SK-N-SH (cell line): ENCODE data around the gene SYT1. TPM values are rescaled to one million over a fixed set of nuclear protein-coding genes. Genes with fewer than 3 reads are reported as not detected.

ENCODE experiments used
- CTCF ChIA-PET: fragments of 300-600, 350-600 bp; formaldehyde crosslinking; extraction: SDS; loops from one replicate; lab custom pipeline; 2021; lab: Yijun Ruan, JAX
- POLR2A ChIA-PET: fragments of 350-600 bp; sonication (Branson Sonifier 250); formaldehyde crosslinking; extraction: SDS; loops from one replicate; lab custom pipeline; 2020; ENCODE audit warnings: antibody characterized with exemption, inconsistent platforms; lab: Yijun Ruan, JAX
- DNase-seq: peaks from one replicate; pipeline ENCODE4 v3.0.0; 2012
- H2AFZ ChIP-seq: fragments of 200-600 bp; sonication (generic); 2 replicates; pipeline ENCODE4 v1.8.1; 2016; ENCODE audit warnings: antibody characterized with exemption, mild to moderate bottlenecking, low read depth
- H3F3A ChIP-seq: fragments of 200-600 bp; sonication (generic); replicated peaks from 2 replicates; pipeline ENCODE3; 2016; ENCODE audit warnings: antibody characterized with exemption, mild to moderate bottlenecking; ENCODE audit not compliant: insufficient read depth
- H3K27ac ChIP-seq, 2 experiments: fragments of 200-500 bp in 1 of 2; fragments of 200-600 bp in 1 of 2; sonication (Bioruptor generic) in 1 of 2; sonication (generic), shearing (Covaris generic) in 1 of 2; 2 replicates each; pipeline versions ENCODE4 v1.5.1 to v1.6.1; 2014 to 2016; ENCODE audit warnings: low read depth in 2 of 2, inconsistent platforms in 1 of 2, low read length in 1 of 2, mild to moderate bottlenecking in 1 of 2, mixed read lengths in 1 of 2
- H3K27me3 ChIP-seq: fragments of 200-600 bp; sonication (generic), shearing (Covaris generic); 2 replicates; pipeline ENCODE4 v1.6.1; 2016; ENCODE audit warnings: mixed run types; ENCODE audit not compliant: insufficient read depth
- H3K36me3 ChIP-seq, 2 experiments: fragments of 200-500 bp in 1 of 2; fragments of 200-600 bp in 1 of 2; sonication (Bioruptor generic) in 1 of 2; sonication (generic) in 1 of 2; replicated peaks in 1 of 2; 2 replicates each; pipeline versions ENCODE3 to v1.5.1; 2014 to 2016; ENCODE audit warnings: low read length in 1 of 2, mild to moderate bottlenecking in 1 of 2; ENCODE audit not compliant: insufficient read depth in 2 of 2, control insufficient read depth in 1 of 2
- H3K4me1 ChIP-seq, 2 experiments: fragments of 200-500 bp in 1 of 2; fragments of 200-600 bp in 1 of 2; sonication (Bioruptor generic) in 1 of 2; sonication (generic), shearing (Covaris generic) in 1 of 2; 2 replicates each; pipeline versions ENCODE4 v1.5.1 to v1.6.1; 2014 to 2016; ENCODE audit warnings: low read depth in 1 of 2, low read length in 1 of 2, mixed run types in 1 of 2; ENCODE audit not compliant: insufficient read depth in 2 of 2, control insufficient read depth in 1 of 2
- H3K4me2 ChIP-seq: fragments of 200-600 bp; sonication (generic), shearing (Covaris generic); 2 replicates; pipeline ENCODE4 v1.6.1; 2017; ENCODE audit warnings: mixed run types
- H3K4me3 ChIP-seq, 2 experiments: fragments of 200-500 bp in 1 of 2; fragments of 200-600 bp in 1 of 2; sonication (Bioruptor generic) in 1 of 2; sonication (generic), shearing (Covaris generic) in 1 of 2; 2 replicates each; pipeline versions ENCODE4 v1.5.1 to v1.8.1; 2014 to 2016; ENCODE audit warnings: low read depth in 2 of 2, inconsistent platforms in 1 of 2, low read length in 1 of 2, mild to moderate bottlenecking in 1 of 2, mixed read lengths in 1 of 2, moderate library complexity in 1 of 2
- H3K79me2 ChIP-seq: fragments of 200-600 bp; sonication (generic); 2 replicates; pipeline ENCODE4 v1.8.1; 2017; ENCODE audit warnings: mild to moderate bottlenecking; ENCODE audit not compliant: insufficient read depth
- H3K9ac ChIP-seq: fragments of 200-600 bp; sonication (generic); 2 replicates; pipeline ENCODE4 v1.6.1; 2017; ENCODE audit warnings: mixed run types
- H3K9me2 ChIP-seq: fragments of 200-600 bp; sonication (generic); 2 replicates; pipeline ENCODE4 v1.6.1; 2017; ENCODE audit warnings: mixed run types
- H3K9me3 ChIP-seq: fragments of 200-600 bp; sonication (generic); 2 replicates; pipeline ENCODE4 v1.6.1; 2017; ENCODE audit warnings: mixed run types, mild to moderate bottlenecking, moderate library complexity
- H4K20me1 ChIP-seq: fragments of 200-600 bp; sonication (generic); 2 replicates; pipeline ENCODE4 v1.6.1; 2017; ENCODE audit warnings: mild to moderate bottlenecking, mixed run types; ENCODE audit not compliant: insufficient read depth
- CHD2 ChIP-seq: fragments of 150-350 bp; IDR thresholded peaks from 2 replicates; pipeline ENCODE4 v1.6.1; 2018; ENCODE audit warnings: low read length; ENCODE audit not compliant: partially characterized antibody
- CTCF ChIP-seq: fragments of 200-600 bp; sonication (generic); IDR thresholded peaks from 2 replicates; pipeline ENCODE4 v1.6.1; 2017; ENCODE audit warnings: antibody characterized with exemption, mild to moderate bottlenecking, moderate library complexity
- EZH2phosphoT487 ChIP-seq: fragments of 200-600 bp; sonication (generic); IDR thresholded peaks from 2 replicates; pipeline ENCODE4 v1.6.1; 2017; ENCODE audit warnings: low read depth, mixed run types, mild to moderate bottlenecking, antibody characterized with exemption, moderate library complexity, borderline replicate concordance
- FOXJ3 ChIP-seq: sonication (generic); formaldehyde crosslinking; IDR thresholded peaks from 2 replicates; pipeline ENCODE4 v1.5.1; 2020; ENCODE audit warnings: mild to moderate bottlenecking, missing genetic modification reagents
- FOXM1 ChIP-seq: IDR thresholded peaks from 2 replicates; pipeline ENCODE4 v1.4.0; 2012; ENCODE audit warnings: low read depth, mild to moderate bottlenecking
- GATA2 ChIP-seq: sonication (generic); formaldehyde crosslinking; IDR thresholded peaks from 2 replicates; pipeline ENCODE4 v1.5.0; 2020; ENCODE audit warnings: mild to moderate bottlenecking, missing genetic modification reagents
- JUND ChIP-seq: IDR thresholded peaks from 2 replicates; pipeline ENCODE4 v1.4.0; 2012
- MAX ChIP-seq: IDR thresholded peaks from 2 replicates; pipeline ENCODE4 v1.4.0; 2012; ENCODE audit warnings: low read depth
- MEF2A ChIP-seq: IDR thresholded peaks from 2 replicates; pipeline ENCODE4 v1.4.0; 2012; ENCODE audit warnings: low read depth, borderline replicate concordance
- MXI1 ChIP-seq: IDR thresholded peaks from 2 replicates; pipeline ENCODE4 v1.6.1; 2012; ENCODE audit warnings: mild to moderate bottlenecking, low read depth, low read length, improper control_type of control experiment
- NFIC ChIP-seq: IDR thresholded peaks from 2 replicates; pipeline ENCODE4 v1.4.0; 2012; ENCODE audit warnings: borderline replicate concordance
- PBX3 ChIP-seq: IDR thresholded peaks from 2 replicates; pipeline ENCODE4; 2012
- RAD21 ChIP-seq: IDR thresholded peaks from 2 replicates; pipeline ENCODE4 v1.6.1; 2012; ENCODE audit warnings: mild to moderate bottlenecking, low read length
- RCOR1 ChIP-seq: fragments of 150-350 bp; IDR thresholded peaks from 2 replicates; pipeline ENCODE4 v1.6.1; 2017; ENCODE audit warnings: antibody characterized with exemption, low read length
- REST ChIP-seq: IDR thresholded peaks from 2 replicates; pipeline ENCODE4 v1.6.1; 2012; ENCODE audit warnings: mild to moderate bottlenecking, low read depth, low read length, moderate library complexity
- RFX5 ChIP-seq: IDR thresholded peaks from 2 replicates; pipeline ENCODE4 v1.6.1; 2012; ENCODE audit warnings: mild to moderate bottlenecking, improper control_type of control experiment, low read length
- SMC3 ChIP-seq: IDR thresholded peaks from 2 replicates; pipeline ENCODE4 v1.6.1; 2012; ENCODE audit warnings: low read depth, low read length, improper control_type of control experiment
- TCF12 ChIP-seq: IDR thresholded peaks from 2 replicates; pipeline ENCODE4 v1.4.0; 2012
- TEAD4 ChIP-seq: IDR thresholded peaks from 2 replicates; pipeline ENCODE4 v1.4.0; 2012; ENCODE audit warnings: mild to moderate bottlenecking, borderline replicate concordance; ENCODE audit not compliant: insufficient read depth
- YY1 ChIP-seq: IDR thresholded peaks from 2 replicates; pipeline ENCODE4 v1.4.0; 2012; ENCODE audit warnings: low read depth, mild to moderate bottlenecking
- WGBS: methylation state at CpG from one replicate; pipeline ENCODE4 v1.1.6; 2017; ENCODE audit warnings: low lambda C conversion rate; 5-methylcytosine and 5-hydroxymethylcytosine counted together
- polyA plus RNA-seq, 3 experiments: library from polyadenylated mRNA; depleted of rRNA; stranded (reverse); fragments of >200 nt; gene quantifications; 2 replicates each; pipeline ENCODE4 v1.2.3, GENCODE V29; 2012

Gene SYT1
- polyA plus RNA-seq, 1 of the 3 experiments (the other 2 are of a cell fraction) = 12.7 TPM

- Histone ChIP-seq H2AFZ (no peak overlapping the region), H4K20me1 (no peaks in the 10 kb centered on the region), H3F3A (peaks cover 10% of the 10 kb centered on the region), H3K4me3 (no peak overlapping the region), H3K27me3 (no peaks in the 10 kb centered on the region), H3K4me2 (no peak overlapping the region), H3K79me2 (no peaks in the 10 kb centered on the region; the same call in 1 of the 2 replicates), H3K27ac (no peak overlapping the region), H3K9me2 (no peaks in the 10 kb centered on the region), H3K4me1 (peaks cover 0 to 13% of the 10 kb centered on the region in 2 experiments; a peak in 2 of 4 replicates), H3K9me3 (no peaks in the 10 kb centered on the region), H3K36me3 (peaks cover 0 to 22% of the 10 kb centered on the region in 2 experiments), H3K9ac (no peak overlapping the region)
- TF ChIP-seq RAD21 = no peak
- no peak for TF ChIP-seq REST
- no peak for TF ChIP-seq MEF2A
- no peak for TF ChIP-seq YY1
- no peak for TF ChIP-seq FOXJ3 (CRISPR knock-in tag)
- no peak for TF ChIP-seq CHD2
- no peak for TF ChIP-seq PBX3
- no peak for TF ChIP-seq MAX
- no peak for TF ChIP-seq TCF12
- POLR2A ChIA-PET = no interaction called here
- CTCF ChIA-PET = no interaction called here
- DNase-seq = no peak
- WGBS = 97% methylated on average over 2 of the region's 2 CpGs
These were observed 96.6 kb downstream of the SYT1 start for GRCh38 chr12:78961171-78961570.

- 31% methylated on average over 1 of the region's 1 CpG for WGBS
- peak overlapping the region in 1 of 2 experiments; percentile 48; a peak in 2 of 4 replicates for H3K27ac ChIP-seq
- TF ChIP-seq GATA2 (CRISPR knock-in tag) (no peak), RCOR1 (no peak), MEF2A (no peak), CHD2 (no peak), EZH2phosphoT487 (no peak), MAX (no peak), CTCF (no peak), SMC3 (no peak), YY1 (no peak), MXI1 (no peak), NFIC (no peak), JUND (peak; percentile 49; the same call in 1 of the 2 replicates), FOXM1 (no peak), RFX5 (no peak), TEAD4 (no peak)
These were observed 99.1 kb downstream of the SYT1 start for GRCh38 chr12:78963439-78964227.

More at GRCh38 chr12:78963439-78964227, 99.1 kb downstream of the SYT1 start:
- Histone ChIP-seq H3K9ac (peak overlapping the region; percentile 9; the same call in 1 of the 2 replicates), H3K4me1 (peaks cover 0 to 13% of the 10 kb centered on the region in 2 experiments; a peak in 2 of 4 replicates), H3K36me3 (peaks cover 0 to 20% of the 10 kb centered on the region in 2 experiments), H3K4me2 (peak overlapping the region; percentile 50; the same call in 1 of the 2 replicates), H3F3A (peaks cover 10% of the 10 kb centered on the region), H3K79me2 (no peaks in the 10 kb centered on the region), H4K20me1 (no peaks in the 10 kb centered on the region), H3K27me3 (no peaks in the 10 kb centered on the region), H3K4me3 (no peak overlapping the region), H3K9me2 (no peaks in the 10 kb centered on the region), H3K9me3 (no peaks in the 10 kb centered on the region), H2AFZ (no peak overlapping the region)
- POLR2A ChIA-PET = no interaction called here
- DNase-seq = no peak
- CTCF ChIA-PET = interaction anchor here (0.7 kb wide), 1 partner anchor 72 kb away, joined by 3 read pairs; no protein-coding TSS in a partner anchor
